Esophagus squamous epithelium (tissue), 4 donors: Measurements from ENCODE around the gene FSTL4.

Experiments used
- CTCF ChIP-seq, 6 experiments: fragments of 450-650 bp in 4 of 6; fragments of 200-600 bp in 2 of 6; sonication (generic) in 2 of 6; IDR thresholded peaks; one replicate each; pipeline ENCODE4 v1.5.1; 2016 to 2019; ENCODE audit warnings: antibody characterized with exemption in 6 of 6, mild to moderate bottlenecking in 4 of 6, moderate library complexity in 4 of 6
- POLR2A ChIP-seq, 4 donors: fragments of 450-650 bp; IDR thresholded peaks; one replicate each; pipeline ENCODE4 v1.6.1; 2017; ENCODE audit warnings: antibody characterized with exemption in 4 of 4, mild to moderate bottlenecking in 4 of 4, moderate library complexity in 3 of 4

- TF ChIP-seq CTCF (IDR thresholded peaks at IDR 0.05), result no peak
- TF ChIP-seq POLR2A (IDR thresholded peaks at IDR 0.05), result no peak
Measured at GRCh38 chr5:133331941-133332340, 280.4 kb downstream of the FSTL4 start.
